ENCODE measurements around the gene NCEH1. TPM values are rescaled to one million over a fixed set of nuclear protein-coding genes. Genes with fewer than 3 reads are reported as not detected.

NCEH1 gene
- total and polyA plus RNA-seq, 12 donors, result 8.7 to 66.4 (median 50.9) TPM

DNA sequence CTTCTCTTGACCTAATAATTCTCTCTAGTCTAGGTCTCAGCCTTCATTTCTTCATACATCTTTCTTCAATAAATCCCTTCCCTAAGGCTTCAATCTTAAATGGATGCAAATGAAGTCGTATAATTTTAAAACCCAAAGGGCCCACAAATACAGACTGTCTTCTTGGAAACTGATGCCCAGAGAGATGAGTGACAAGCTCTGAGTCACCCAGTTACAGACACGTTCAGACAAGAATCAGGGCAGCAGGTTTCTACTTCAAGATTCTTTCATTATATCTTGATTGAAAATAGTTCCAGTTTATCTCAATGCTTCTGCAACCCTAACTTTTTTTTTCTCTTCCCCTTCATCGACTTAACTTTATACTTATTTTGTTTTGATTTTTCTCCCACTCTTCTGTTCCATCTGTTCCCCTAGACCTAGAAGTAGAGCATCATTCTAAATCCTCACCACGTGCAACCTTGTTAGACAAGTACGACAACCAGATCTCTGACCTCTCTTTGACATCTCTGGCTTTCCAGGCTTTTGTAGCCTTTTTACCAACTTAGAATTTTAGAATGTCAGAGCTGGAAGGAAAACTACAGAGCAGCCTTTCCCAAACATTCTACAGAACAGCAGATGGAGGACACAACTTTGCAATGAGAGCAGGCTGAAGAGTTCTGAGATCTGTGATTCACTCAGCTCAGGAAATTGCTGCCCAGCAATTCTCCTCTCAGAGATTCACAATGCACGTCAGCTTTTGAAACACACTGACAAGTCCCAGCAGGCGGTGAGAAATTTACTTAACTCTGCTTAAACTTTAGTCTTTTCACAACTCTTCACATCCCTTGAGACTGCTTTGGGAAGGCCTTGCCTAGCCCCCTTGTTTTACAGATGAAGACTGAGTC lies 25.3 kb downstream of the NCEH1 start:
- intact Hi-C loops (cut with DNase I), result no loop called here
- WGBS, 2 donors, result 74% methylated on average over 7 of the region's 7 CpGs
- Histone ChIP-seq H3K27ac (peak overlapping the region in 4 of 10 donors; percentile 12 to 34 (median 25)), H3K27me3 (no peaks in the 10 kb centered on the region), H3K4me1 (peaks cover 0 to 30% (median 17%) of the 10 kb centered on the region in 9 donors), H3K36me3 (no peaks in the 10 kb centered on the region), H3K9me3 (no peaks in the 10 kb centered on the region), H3K4me3 (no peak overlapping the region)
- TF ChIP-seq, protein P1, sequence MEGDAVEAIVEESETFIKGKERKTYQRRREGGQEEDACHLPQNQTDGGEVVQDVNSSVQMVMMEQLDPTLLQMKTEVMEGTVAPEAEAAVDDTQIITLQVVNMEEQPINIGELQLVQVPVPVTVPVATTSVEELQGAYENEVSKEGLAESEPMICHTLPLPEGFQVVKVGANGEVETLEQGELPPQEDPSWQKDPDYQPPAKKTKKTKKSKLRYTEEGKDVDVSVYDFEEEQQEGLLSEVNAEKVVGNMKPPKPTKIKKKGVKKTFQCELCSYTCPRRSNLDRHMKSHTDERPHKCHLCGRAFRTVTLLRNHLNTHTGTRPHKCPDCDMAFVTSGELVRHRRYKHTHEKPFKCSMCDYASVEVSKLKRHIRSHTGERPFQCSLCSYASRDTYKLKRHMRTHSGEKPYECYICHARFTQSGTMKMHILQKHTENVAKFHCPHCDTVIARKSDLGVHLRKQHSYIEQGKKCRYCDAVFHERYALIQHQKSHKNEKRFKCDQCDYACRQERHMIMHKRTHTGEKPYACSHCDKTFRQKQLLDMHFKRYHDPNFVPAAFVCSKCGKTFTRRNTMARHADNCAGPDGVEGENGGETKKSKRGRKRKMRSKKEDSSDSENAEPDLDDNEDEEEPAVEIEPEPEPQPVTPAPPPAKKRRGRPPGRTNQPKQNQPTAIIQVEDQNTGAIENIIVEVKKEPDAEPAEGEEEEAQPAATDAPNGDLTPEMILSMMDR (IDR thresholded peaks at IDR 0.05), result no peak
- ATAC-seq, result no peak
- DNase-seq, result no peak

DNA sequence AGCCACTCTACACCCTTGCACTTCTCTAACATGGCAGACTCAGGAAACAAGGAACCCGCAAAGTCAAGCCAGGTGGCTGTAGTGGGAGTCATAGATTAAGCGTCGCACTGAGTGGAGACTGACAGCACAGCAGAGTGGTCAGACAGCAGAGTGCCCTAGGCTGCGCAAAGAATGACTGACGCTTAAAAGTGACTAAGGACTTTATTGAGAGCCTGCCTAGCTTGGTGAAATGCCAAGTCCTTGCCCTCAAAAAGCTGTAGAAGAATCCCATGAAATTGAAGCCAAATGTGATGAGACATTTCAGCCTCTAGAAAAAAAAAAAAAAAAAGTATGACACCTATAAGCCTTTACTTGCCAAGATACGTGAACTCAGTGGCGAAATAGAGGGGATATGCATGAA lies 30.2 kb downstream of the NCEH1 start:
- H3K4me3 ChIP-seq, result no peak overlapping the region
- WGBS, 2 donors, result 85 to 96% methylated on average over 7 of the region's 7 CpGs
- no peaks in the 10 kb centered on the region for H3K27me3 ChIP-seq
- TF ChIP-seq, protein P1 (IDR thresholded peaks at IDR 0.05), result no peak
- DNase-seq (no peak), ATAC-seq (peak in 1 of 8 donors; percentile 66)
- peaks cover 0 to 41% (median 24%) of the 10 kb centered on the region in 9 donors for H3K4me1 ChIP-seq
- no peaks in the 10 kb centered on the region for H3K36me3 ChIP-seq
- peak overlapping the region in 2 of 10 donors; percentile 2 to 37 for H3K27ac ChIP-seq
- H3K9me3 ChIP-seq, result no peaks in the 10 kb centered on the region
- intact Hi-C loops (cut with DNase I), result no loop called here

GRCh38 chr3:172679599-172679998 lies 31.3 kb downstream of the NCEH1 start:
- DNase-seq (no peak), ATAC-seq (no peak)
- Histone ChIP-seq H3K4me1 (peaks cover 0 to 46% (median 23%) of the 10 kb centered on the region in 9 donors), H3K9me3 (no peaks in the 10 kb centered on the region), H3K36me3 (no peaks in the 10 kb centered on the region), H3K4me3 (no peak overlapping the region), H3K27ac (no peak overlapping the region), H3K27me3 (no peaks in the 10 kb centered on the region)
- WGBS, 2 donors, result 94 to 97% methylated on average over 5 of the region's 5 CpGs
- intact Hi-C loops (cut with DNase I), result loop anchor here in 5 of 10 donors (5.0 to 10.0 kb wide), 5 partner anchors 33 to 325 kb away; partner anchors contain the start of genes ECT2 (in 1 of the 5) and NCEH1 (in 1 of the 5)
- TF ChIP-seq, protein P1 (IDR thresholded peaks at IDR 0.05), result no peak

- H3K27me3 ChIP-seq, result no peaks in the 10 kb centered on the region
- WGBS, 2 donors, result 34 to 56% methylated on average over 1 of the region's 1 CpG
- no peak for DNase-seq
- H3K36me3 ChIP-seq, result no peaks in the 10 kb centered on the region
- peak in 1 of 8 donors; percentile 30 for ATAC-seq
- intact Hi-C loops (cut with DNase I), result loop anchor here in 5 of 10 donors (5.0 to 10.0 kb wide), 5 partner anchors 34 to 323 kb away; partner anchors contain the start of genes ECT2 (in 1 of the 5) and NCEH1 (in 1 of the 5)
- H3K27ac ChIP-seq, result peak overlapping the region in 7 of 10 donors; percentile 42 to 83 (median 68)
- H3K4me3 ChIP-seq, result no peak overlapping the region
- TF ChIP-seq, protein P1 (IDR thresholded peaks at IDR 0.05), result no peak
- peaks cover 0 to 61% (median 34%) of the 10 kb centered on the region in 9 donors for H3K4me1 ChIP-seq
- H3K9me3 ChIP-seq, result no peaks in the 10 kb centered on the region
Measured at GRCh38 chr3:172678068-172678467, 32.8 kb downstream of the NCEH1 start.

All from heart right ventricle (tissue), 16 donors.